ENCODE results near the gene ADPRHL1.
"Not testable (repeated sequence)": the region's sequence is repeated elsewhere in the genome, so short reads cannot be mapped to it uniquely, and the experiment has no call there.

The ADPRHL1 gene

GRCh38 chr13:113479179-113479578, 25.9 kb upstream of the ADPRHL1 start:
- DNase-seq (ENCODE audit: low read depth in 2 of 2): no peak

- no peak for DNase-seq (ENCODE audit: low read depth in 2 of 2)
These were observed 24.4 kb upstream of the ADPRHL1 start for GRCh38 chr13:113477724-113478123.

GRCh38 chr13:113476811-113477210, 23.5 kb upstream of the ADPRHL1 start:
- no peak for DNase-seq (ENCODE audit: low read depth in 2 of 2)

- DNase-seq (ENCODE audit: low read depth in 2 of 2): no peak
These were observed 22.6 kb upstream of the ADPRHL1 start for GRCh38 chr13:113475911-113476310.

GRCh38 chr13:113475280-113475679, 22.0 kb upstream of the ADPRHL1 start:
- no peak for DNase-seq (ENCODE audit: low read depth in 2 of 2)

- DNase-seq (ENCODE audit: low read depth in 2 of 2): no peak
These were observed 20.9 kb upstream of the ADPRHL1 start for GRCh38 chr13:113474179-113474578.

GRCh38 chr13:113472355-113473025, 19.2 kb upstream of the ADPRHL1 start:
- no peak for DNase-seq (ENCODE audit: low read depth in 2 of 2)

GRCh38 chr13:113471844-113472243, 18.6 kb upstream of the ADPRHL1 start:
- DNase-seq (ENCODE audit: low read depth in 2 of 2): no peak

- not testable (repeated sequence) for DNase-seq (ENCODE audit: low read depth in 2 of 2)
These were observed 17.4 kb upstream of the ADPRHL1 start for GRCh38 chr13:113470635-113471163.

- DNase-seq (ENCODE audit: low read depth in 2 of 2): no peak
These were observed 16.8 kb upstream of the ADPRHL1 start for GRCh38 chr13:113470073-113470472.

GRCh38 chr13:113469582-113469981, 16.3 kb upstream of the ADPRHL1 start:
- DNase-seq (ENCODE audit: low read depth in 2 of 2): no peak

- DNase-seq (ENCODE audit: low read depth in 2 of 2): no peak
These were observed 15.3 kb upstream of the ADPRHL1 start for GRCh38 chr13:113468472-113469201.

GRCh38 chr13:113468029-113468428, 14.7 kb upstream of the ADPRHL1 start:
- no peak for DNase-seq (ENCODE audit: low read depth in 2 of 2)

GRCh38 chr13:113466383-113466782, 13.1 kb upstream of the ADPRHL1 start:
- DNase-seq (ENCODE audit: low read depth in 2 of 2): no peak

GRCh38 chr13:113465300-113465699, 12.0 kb upstream of the ADPRHL1 start:
- DNase-seq (ENCODE audit: low read depth in 2 of 2): no peak

GRCh38 chr13:113464476-113464875, 11.2 kb upstream of the ADPRHL1 start:
- DNase-seq (ENCODE audit: low read depth in 2 of 2): no peak

- DNase-seq (ENCODE audit: low read depth in 2 of 2): no peak
These were observed 7.9 kb upstream of the ADPRHL1 start for GRCh38 chr13:113461022-113461751.

- DNase-seq (ENCODE audit: low read depth in 2 of 2): no peak
These were observed 7.3 kb upstream of the ADPRHL1 start for GRCh38 chr13:113460599-113460998.

- DNase-seq (ENCODE audit: low read depth in 2 of 2): no peak
These were observed 6.8 kb upstream of the ADPRHL1 start for GRCh38 chr13:113460064-113460555.

GRCh38 chr13:113458253-113459065, 5.2 kb upstream of the ADPRHL1 start:
- DNase-seq (ENCODE audit: low read depth in 2 of 2): no peak

- DNase-seq (ENCODE audit: low read depth in 2 of 2): no peak
These were observed 4.2 kb upstream of the ADPRHL1 start for GRCh38 chr13:113457510-113457909.
